Right forelimb (tissue), 1 donor: Measurements from ENCODE around the gene MIS12.

Experiments used
- DNase-seq: peaks from one replicate; pipeline ENCODE4 v3.0.0-alpha.2; 2018

The MIS12 gene

GRCh38 chr17:5500589-5501391 is 14.4 kb downstream of the MIS12 start:
- peak; percentile 96 for DNase-seq

GRCh38 chr17:5501685-5502084 is 15.3 kb downstream of the MIS12 start:
- DNase-seq = no peak

- no peak for DNase-seq
Measured at GRCh38 chr17:5502552-5502951, 16.2 kb downstream of the MIS12 start.

GRCh38 chr17:5506307-5506706 is 19.9 kb downstream of the MIS12 start:
- DNase-seq = no peak

- DNase-seq = no peak
Measured at GRCh38 chr17:5508810-5509209, 22.4 kb downstream of the MIS12 start.

DNA sequence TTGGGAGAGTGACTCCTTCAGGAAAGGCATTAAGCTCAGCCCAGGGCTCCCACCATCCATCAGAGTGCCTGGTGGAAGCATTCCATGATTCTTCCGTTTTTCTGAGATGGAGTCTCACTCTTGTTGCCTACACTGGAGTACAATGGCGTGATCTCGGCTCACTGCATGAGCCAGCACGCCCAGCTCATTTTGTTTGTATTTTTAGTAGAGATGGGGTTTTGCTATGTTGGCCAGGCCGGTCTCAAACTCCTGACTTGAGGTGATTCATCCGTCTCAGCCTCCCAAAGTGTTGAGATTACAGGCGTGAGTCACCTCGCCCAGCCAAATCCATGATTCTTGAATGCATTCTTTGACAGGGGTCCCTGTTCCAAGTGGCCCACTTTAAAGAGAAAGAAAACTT is 23.1 kb downstream of the MIS12 start:
- no peak for DNase-seq

DNA sequence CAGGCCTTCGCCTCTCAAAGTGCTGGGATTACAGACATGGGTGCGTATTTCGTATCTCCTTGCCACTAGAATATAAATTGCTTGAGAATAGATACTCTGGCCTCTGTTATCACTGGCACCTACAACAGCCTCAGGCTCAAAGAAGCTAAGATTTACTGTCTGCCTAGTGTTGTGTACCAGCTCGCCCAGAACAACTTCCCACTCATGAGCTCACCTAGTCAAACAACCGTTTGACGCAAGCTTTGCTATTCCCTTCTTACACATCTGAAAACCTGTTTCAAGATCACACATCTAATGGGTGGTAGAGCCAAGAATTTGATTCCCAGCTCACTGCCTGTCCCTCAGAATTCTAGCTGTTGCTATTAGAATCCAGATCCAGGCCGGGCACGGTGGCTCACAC is 24.4 kb downstream of the MIS12 start:
- DNase-seq = no peak

DNA sequence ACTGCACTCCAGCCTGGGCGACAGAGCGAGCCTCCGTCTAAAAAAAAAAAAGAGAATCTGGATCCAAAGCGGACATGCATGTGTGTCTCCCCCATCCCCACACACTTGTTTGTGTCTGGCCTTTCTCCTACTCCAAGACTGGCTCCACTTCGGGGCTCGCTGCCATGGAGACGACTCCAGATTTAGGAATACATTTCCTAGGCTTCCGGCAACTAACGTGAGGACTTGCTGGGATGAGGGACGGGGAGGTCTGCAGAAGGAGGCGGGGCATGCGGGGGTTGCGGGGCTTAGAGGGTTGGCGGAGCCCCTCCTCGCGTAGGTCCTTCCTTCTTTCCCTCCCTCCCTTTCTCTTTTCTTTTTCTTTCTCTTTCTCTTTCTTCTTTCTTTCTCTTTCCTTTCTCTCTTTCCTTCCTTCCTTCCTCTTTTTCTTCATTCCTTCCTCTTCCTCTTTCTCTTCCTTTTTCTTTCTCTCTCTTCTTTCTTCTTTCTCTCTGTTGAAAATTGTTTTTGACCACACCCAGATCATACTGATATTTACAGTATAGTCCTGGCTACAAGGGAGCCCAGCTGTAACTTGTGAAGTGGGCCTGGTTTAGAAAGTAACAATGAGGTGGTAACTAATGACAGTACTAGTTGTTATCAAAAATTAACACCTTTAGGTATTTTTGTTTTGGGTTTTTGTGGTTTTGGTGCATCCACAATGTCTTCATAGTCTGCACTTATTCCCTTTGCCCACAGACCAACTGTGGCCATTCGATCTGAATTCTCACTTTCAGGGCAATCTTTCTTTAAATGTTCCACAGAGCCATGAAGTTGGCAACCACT is 25.2 kb downstream of the MIS12 start:
- DNase-seq = peak; percentile 51

- DNase-seq = no peak
Measured at GRCh38 chr17:5513628-5514027, 27.3 kb downstream of the MIS12 start.

GRCh38 chr17:5514976-5515375 is 28.6 kb downstream of the MIS12 start:
- no peak for DNase-seq

DNA sequence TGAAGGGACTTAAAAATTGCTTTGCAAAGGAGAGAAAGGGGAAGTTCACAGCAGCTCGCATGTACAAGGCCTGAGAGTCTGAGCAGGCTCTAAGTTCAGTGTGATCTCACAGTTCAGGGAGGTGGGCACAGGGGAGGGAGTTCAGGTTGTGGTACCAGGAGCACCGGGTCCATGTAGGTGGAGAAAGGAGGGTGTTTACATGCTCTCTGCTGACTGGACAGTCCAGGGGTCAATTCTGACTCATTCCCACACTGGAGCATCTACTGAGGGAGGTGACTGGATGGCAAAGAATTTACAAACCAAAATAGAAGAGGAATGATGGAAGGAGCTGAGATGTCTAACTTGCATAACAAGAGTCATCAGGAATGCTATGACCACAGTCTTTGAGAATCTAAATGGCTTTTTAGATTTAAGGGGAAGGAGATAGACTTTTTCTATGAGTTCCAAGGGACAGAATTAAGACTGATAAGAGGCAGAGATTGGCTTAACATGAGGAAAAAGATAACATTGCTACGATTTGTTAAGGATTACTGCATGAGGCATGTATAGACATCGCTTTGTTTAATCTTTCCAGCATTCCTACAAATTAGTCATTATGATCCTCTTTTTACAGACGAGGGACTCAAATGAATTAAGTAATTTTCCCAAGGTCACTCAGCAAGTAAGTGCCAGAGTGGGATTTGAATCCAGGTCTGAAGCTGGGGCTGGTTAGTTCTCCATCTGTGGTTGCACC is 29.9 kb downstream of the MIS12 start:
- DNase-seq = no peak

DNA sequence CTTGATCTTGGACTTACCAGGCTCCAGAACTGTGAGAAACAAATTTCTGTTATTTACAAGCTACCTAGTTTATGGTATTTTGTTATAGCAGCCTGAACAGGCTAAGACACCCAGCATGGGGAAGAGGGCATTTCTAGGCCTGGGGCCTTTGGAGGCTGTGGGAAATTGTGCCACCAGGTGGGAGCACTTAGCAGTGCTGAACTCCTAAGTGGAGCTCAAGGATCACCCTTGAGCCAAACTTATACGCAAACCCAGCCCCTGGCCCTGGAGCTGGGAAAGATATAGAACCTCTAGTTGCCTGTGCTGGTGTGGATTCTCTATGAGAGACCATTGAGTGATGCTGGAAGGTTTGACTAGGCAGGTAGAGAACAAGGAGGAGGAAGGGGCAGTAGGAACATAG is 36.1 kb downstream of the MIS12 start:
- no peak for DNase-seq

- DNase-seq = no peak
Measured at GRCh38 chr17:5523249-5523648, 36.9 kb downstream of the MIS12 start.

- peak; percentile 83 for DNase-seq
Measured at GRCh38 chr17:5526821-5527598, 40.6 kb downstream of the MIS12 start.

DNA sequence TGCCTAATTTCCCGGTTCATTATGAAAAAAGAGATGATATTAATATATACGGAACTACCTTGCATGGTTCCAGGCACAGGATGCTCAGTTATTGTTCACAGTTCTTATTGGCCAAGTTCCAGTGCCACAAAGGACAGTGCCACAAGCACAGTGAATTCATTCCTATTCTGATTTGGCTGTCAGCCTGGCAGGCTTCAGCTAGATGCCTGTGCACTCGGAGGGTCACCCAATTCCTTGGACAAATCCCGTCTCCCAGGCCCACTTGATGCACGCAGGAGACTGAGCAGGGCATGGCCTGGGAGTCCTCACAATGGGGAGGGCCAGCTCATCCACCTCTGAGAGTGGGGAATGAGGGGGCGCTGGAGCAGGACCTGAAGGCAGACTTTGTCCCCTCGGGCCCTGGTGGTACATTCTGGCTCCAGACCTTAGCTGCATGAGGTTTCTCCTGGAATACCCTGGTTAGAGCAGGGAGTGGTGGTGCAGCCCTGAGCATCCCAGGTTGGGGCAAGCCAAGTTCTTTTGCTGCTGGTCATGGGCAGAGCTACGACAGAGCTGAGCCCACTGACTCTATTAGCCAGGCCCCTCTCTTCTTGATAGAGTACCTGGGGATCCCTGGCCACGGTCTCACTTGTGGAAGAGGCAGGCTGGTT is 41.4 kb downstream of the MIS12 start:
- no peak for DNase-seq

DNA sequence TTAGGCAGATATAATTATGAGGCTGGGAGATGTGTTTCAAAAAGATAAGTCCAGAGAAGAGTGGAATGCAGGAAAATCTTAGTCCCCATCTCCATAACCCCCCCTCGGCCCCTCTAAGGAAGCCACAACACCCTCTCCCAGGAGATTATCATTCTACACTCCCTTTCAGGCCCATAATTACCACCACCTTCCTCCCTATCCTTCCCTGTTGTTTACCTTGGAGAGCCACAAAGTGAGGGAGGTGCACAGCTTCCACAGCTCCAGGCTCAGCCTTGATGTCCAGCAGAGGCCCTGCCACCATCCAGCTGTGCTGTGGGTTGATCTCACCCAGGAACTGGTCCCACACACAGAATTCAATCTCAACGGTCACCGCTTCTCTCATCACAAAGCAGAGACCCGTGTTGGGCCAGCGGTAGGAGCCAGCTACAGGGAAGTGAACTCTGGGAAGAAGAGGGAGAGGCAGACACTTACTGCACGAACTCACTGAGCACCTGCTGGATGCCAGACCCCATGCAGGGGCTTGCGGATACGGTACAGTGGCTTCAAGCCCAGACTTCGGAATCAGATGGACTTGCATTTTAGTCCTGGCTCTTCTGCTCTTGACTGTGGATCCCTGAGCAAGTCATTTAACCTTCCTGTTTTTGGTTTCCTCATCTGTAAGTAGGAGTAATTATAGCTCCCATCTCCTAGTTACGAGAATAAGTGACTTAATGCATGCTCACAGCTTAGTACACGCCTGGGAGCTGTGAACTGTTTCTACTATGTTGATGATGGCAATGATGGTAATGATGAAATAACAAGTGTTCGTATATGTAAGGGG is 44.1 kb downstream of the MIS12 start:
- no peak for DNase-seq

- no peak for DNase-seq
Measured at GRCh38 chr17:5531085-5531418, 44.7 kb downstream of the MIS12 start.

GRCh38 chr17:5532581-5532980 is 46.2 kb downstream of the MIS12 start:
- DNase-seq = no peak

- DNase-seq = no peak
Measured at GRCh38 chr17:5533486-5534315, 47.3 kb downstream of the MIS12 start.

- no peak for DNase-seq
Measured at GRCh38 chr17:5535436-5535835, 49.1 kb downstream of the MIS12 start.
